Activated naive CD8-positive, alpha-beta T cell treated with anti-CD3 and anti-CD28 coated beads for 36 hours (primary cell): ENCODE results near the gene AKR1B1. TPM values are rescaled to one million over a fixed set of nuclear protein-coding genes. Genes with fewer than 3 reads are reported as not detected.
"Not testable (repeated sequence)": the region's sequence is repeated elsewhere in the genome, so short reads cannot be mapped to it uniquely, and the experiment has no call there.

ENCODE experiments used
- DNase-seq: peaks from one replicate; pipeline ENCODE4 v3.0.0; 2021
- H3K27ac Mint-ChIP-seq: one replicate; pipeline ENCODE4 v1.8.0; 2022; ENCODE audit warnings: mild to moderate bottlenecking, moderate library complexity, mixed read lengths
- H3K27me3 Mint-ChIP-seq: one replicate; pipeline ENCODE4 v1.8.0; 2022; ENCODE audit warnings: mild to moderate bottlenecking, mixed read lengths
- H3K36me3 Mint-ChIP-seq: one replicate; pipeline ENCODE4 v1.8.0; 2021; ENCODE audit warnings: mild to moderate bottlenecking, mixed read lengths
- H3K4me1 Mint-ChIP-seq: one replicate; pipeline ENCODE4 v1.8.0; 2021; ENCODE audit warnings: mixed read lengths
- H3K4me3 Mint-ChIP-seq: one replicate; pipeline ENCODE4 v1.8.0; 2022; ENCODE audit warnings: mild to moderate bottlenecking, moderate library complexity, mixed read lengths
- H3K9me3 Mint-ChIP-seq: one replicate; pipeline ENCODE4 v1.8.0; 2022; ENCODE audit warnings: mixed read lengths
- total RNA-seq, 2 experiments: library from RNA; stranded (reverse); gene quantifications; one replicate each; pipeline ENCODE4 v1.2.3, GENCODE V29; 2021

AKR1B1 gene
- total RNA-seq, result 100 to 1,000 TPM; 116 TPM

- Mint-ChIP-seq H3K4me1 (peaks cover 41% of the 10 kb centered on the region), H3K27me3 (no peaks in the 10 kb centered on the region), H3K9me3 (peaks cover 2% of the 10 kb centered on the region), H3K36me3 (peaks cover 23% of the 10 kb centered on the region), H3K4me3 (peak within 1 kb of the TSS; percentile 85), H3K27ac (peak within 1 kb of the TSS; percentile 77)
- peak; percentile 91 for DNase-seq
These were observed at the start of gene AKR1B1 for GRCh38 chr7:134458806-134459698. Gene AKR1B1 (minus strand): TSS chr7:134459100. CDS start chr7:134459062, 38 bp downstream.

GRCh38 chr7:134505856-134506255 lies 47.0 kb upstream of the AKR1B1 start:
- no peak overlapping the region for H3K27ac Mint-ChIP-seq
- no peaks in the 10 kb centered on the region for H3K36me3 Mint-ChIP-seq
- H3K4me3 Mint-ChIP-seq, result no peak overlapping the region
- no peak for DNase-seq
- H3K9me3 Mint-ChIP-seq, result no peaks in the 10 kb centered on the region
- H3K4me1 Mint-ChIP-seq, result no peaks in the 10 kb centered on the region
- H3K27me3 Mint-ChIP-seq, result peaks cover 4% of the 10 kb centered on the region

GRCh38 chr7:134504660-134505164 lies 45.8 kb upstream of the AKR1B1 start:
- Mint-ChIP-seq H3K9me3 (no peaks in the 10 kb centered on the region), H3K36me3 (no peaks in the 10 kb centered on the region), H3K27ac (no peak overlapping the region), H3K4me3 (no peak overlapping the region), H3K4me1 (no peaks in the 10 kb centered on the region), H3K27me3 (peaks cover 7% of the 10 kb centered on the region)
- DNase-seq, result no peak

GRCh38 chr7:134502463-134503371 lies 43.8 kb upstream of the AKR1B1 start:
- Mint-ChIP-seq H3K4me3 (no peak overlapping the region), H3K9me3 (no peaks in the 10 kb centered on the region), H3K4me1 (no peaks in the 10 kb centered on the region), H3K27me3 (peaks cover 13% of the 10 kb centered on the region), H3K36me3 (no peaks in the 10 kb centered on the region), H3K27ac (no peak overlapping the region)
- no peak for DNase-seq

GRCh38 chr7:134500982-134501381 lies 42.1 kb upstream of the AKR1B1 start:
- Mint-ChIP-seq H3K27me3 (peaks cover 13% of the 10 kb centered on the region), H3K9me3 (no peaks in the 10 kb centered on the region), H3K4me1 (no peaks in the 10 kb centered on the region), H3K4me3 (no peak overlapping the region), H3K36me3 (no peaks in the 10 kb centered on the region), H3K27ac (no peak overlapping the region)
- DNase-seq, result no peak

GRCh38 chr7:134500406-134500805 lies 41.5 kb upstream of the AKR1B1 start:
- DNase-seq, result no peak
- H3K27me3 Mint-ChIP-seq, result peaks cover 13% of the 10 kb centered on the region
- H3K9me3 Mint-ChIP-seq, result no peaks in the 10 kb centered on the region
- H3K27ac Mint-ChIP-seq, result no peak overlapping the region
- H3K4me3 Mint-ChIP-seq, result no peak overlapping the region
- H3K4me1 Mint-ChIP-seq, result no peaks in the 10 kb centered on the region
- no peaks in the 10 kb centered on the region for H3K36me3 Mint-ChIP-seq

GRCh38 chr7:134495546-134495945 lies 36.6 kb upstream of the AKR1B1 start:
- no peak overlapping the region for H3K4me3 Mint-ChIP-seq
- no peak overlapping the region for H3K27ac Mint-ChIP-seq
- no peak for DNase-seq
- H3K4me1 Mint-ChIP-seq, result no peaks in the 10 kb centered on the region
- no peaks in the 10 kb centered on the region for H3K9me3 Mint-ChIP-seq
- peaks cover 17% of the 10 kb centered on the region for H3K27me3 Mint-ChIP-seq
- H3K36me3 Mint-ChIP-seq, result no peaks in the 10 kb centered on the region

GRCh38 chr7:134493091-134493490 lies 34.2 kb upstream of the AKR1B1 start:
- H3K36me3 Mint-ChIP-seq, result no peaks in the 10 kb centered on the region
- no peaks in the 10 kb centered on the region for H3K4me1 Mint-ChIP-seq
- H3K27ac Mint-ChIP-seq, result no peak overlapping the region
- peaks cover 15% of the 10 kb centered on the region for H3K27me3 Mint-ChIP-seq
- no peaks in the 10 kb centered on the region for H3K9me3 Mint-ChIP-seq
- no peak for DNase-seq
- H3K4me3 Mint-ChIP-seq, result no peak overlapping the region

GRCh38 chr7:134487721-134488120 lies 28.8 kb upstream of the AKR1B1 start:
- DNase-seq, H3K36me3 Mint-ChIP-seq, H3K4me1 Mint-ChIP-seq, H3K4me3 Mint-ChIP-seq, H3K9me3 Mint-ChIP-seq, H3K27ac Mint-ChIP-seq: not testable (repeated sequence)
- H3K27me3 Mint-ChIP-seq, result peaks cover 25% of the 10 kb centered on the region

- no peaks in the 10 kb centered on the region for H3K36me3 Mint-ChIP-seq
- no peak for DNase-seq
- peaks cover 21% of the 10 kb centered on the region for H3K27me3 Mint-ChIP-seq
- no peaks in the 10 kb centered on the region for H3K4me1 Mint-ChIP-seq
- no peak overlapping the region for H3K27ac Mint-ChIP-seq
- H3K9me3 Mint-ChIP-seq, result no peaks in the 10 kb centered on the region
- H3K4me3 Mint-ChIP-seq, result no peak overlapping the region
These were observed 26.3 kb upstream of the AKR1B1 start for GRCh38 chr7:134485203-134485602.

GRCh38 chr7:134483296-134483695 lies 24.4 kb upstream of the AKR1B1 start:
- H3K9me3 Mint-ChIP-seq, result no peaks in the 10 kb centered on the region
- DNase-seq, result no peak
- no peaks in the 10 kb centered on the region for H3K36me3 Mint-ChIP-seq
- H3K4me3 Mint-ChIP-seq, result no peak overlapping the region
- H3K27ac Mint-ChIP-seq, result no peak overlapping the region
- peaks cover 18% of the 10 kb centered on the region for H3K27me3 Mint-ChIP-seq
- H3K4me1 Mint-ChIP-seq, result no peaks in the 10 kb centered on the region

- DNase-seq, result no peak
- Mint-ChIP-seq H3K9me3 (no peaks in the 10 kb centered on the region), H3K4me3 (no peak overlapping the region), H3K36me3 (no peaks in the 10 kb centered on the region), H3K4me1 (no peaks in the 10 kb centered on the region), H3K27ac (no peak overlapping the region), H3K27me3 (peaks cover 18% of the 10 kb centered on the region)
These were observed 24.0 kb upstream of the AKR1B1 start for GRCh38 chr7:134482858-134483257.

GRCh38 chr7:134481167-134481566 lies 22.3 kb upstream of the AKR1B1 start:
- Mint-ChIP-seq H3K27ac (no peak overlapping the region), H3K4me3 (no peak overlapping the region), H3K27me3 (peaks cover 9% of the 10 kb centered on the region), H3K4me1 (no peaks in the 10 kb centered on the region), H3K36me3 (no peaks in the 10 kb centered on the region), H3K9me3 (no peaks in the 10 kb centered on the region)
- no peak for DNase-seq

- DNase-seq, result no peak
- H3K4me1 Mint-ChIP-seq, result no peaks in the 10 kb centered on the region
- H3K36me3 Mint-ChIP-seq, result no peaks in the 10 kb centered on the region
- H3K27me3 Mint-ChIP-seq, result peaks cover 8% of the 10 kb centered on the region
- H3K9me3 Mint-ChIP-seq, result no peaks in the 10 kb centered on the region
- H3K4me3 Mint-ChIP-seq, result no peak overlapping the region
- no peak overlapping the region for H3K27ac Mint-ChIP-seq
These were observed 21.8 kb upstream of the AKR1B1 start for GRCh38 chr7:134480730-134481129.

- no peaks in the 10 kb centered on the region for H3K36me3 Mint-ChIP-seq
- H3K4me1 Mint-ChIP-seq, result no peaks in the 10 kb centered on the region
- no peak overlapping the region for H3K4me3 Mint-ChIP-seq
- no peak for DNase-seq
- H3K27me3 Mint-ChIP-seq, result peaks cover 3% of the 10 kb centered on the region
- H3K9me3 Mint-ChIP-seq, result no peaks in the 10 kb centered on the region
- H3K27ac Mint-ChIP-seq, result no peak overlapping the region
These were observed 21.3 kb upstream of the AKR1B1 start for GRCh38 chr7:134480202-134480601.
